GM12878 (cell line): ENCODE results near the gene RNF32.

Experiments
- EZH2 ChIP-seq: IDR thresholded peaks from 2 replicates; pipeline ENCODE4 v1.6.1; 2012; ENCODE audit warnings: low read depth, mild to moderate bottlenecking, control low read depth, inconsistent platforms, low read length, borderline replicate concordance; ENCODE audit not compliant: control insufficient read depth
- HCFC1 ChIP-seq: fragments of 150-350 bp; IDR thresholded peaks from 2 replicates; pipeline ENCODE4 v1.6.1; 2014; ENCODE audit warnings: low read length
- KDM1A ChIP-seq: fragments of 200-600 bp; sonication (generic); IDR thresholded peaks from 2 replicates; pipeline ENCODE4 v1.6.1; 2016; ENCODE audit warnings: borderline replicate concordance
- MTA3 ChIP-seq: IDR thresholded peaks from 2 replicates; pipeline ENCODE4 v1.6.1; 2012; ENCODE audit warnings: low read length, inconsistent platforms, borderline replicate concordance
- TF ChIP-seq, protein P1 (sequence below): IDR thresholded peaks from 2 replicates; pipeline ENCODE4 v1.6.1; 2012; ENCODE audit warnings: low read depth, low read length, improper control_type of control experiment
- TF ChIP-seq, protein P2 (sequence below): fragments of 450-650 bp; IDR thresholded peaks from 2 replicates; pipeline ENCODE4 v1.6.1; 2017; ENCODE audit warnings: mild to moderate bottlenecking, low read depth, inconsistent platforms; ENCODE audit not compliant: poor library complexity, severe bottlenecking

DNA sequence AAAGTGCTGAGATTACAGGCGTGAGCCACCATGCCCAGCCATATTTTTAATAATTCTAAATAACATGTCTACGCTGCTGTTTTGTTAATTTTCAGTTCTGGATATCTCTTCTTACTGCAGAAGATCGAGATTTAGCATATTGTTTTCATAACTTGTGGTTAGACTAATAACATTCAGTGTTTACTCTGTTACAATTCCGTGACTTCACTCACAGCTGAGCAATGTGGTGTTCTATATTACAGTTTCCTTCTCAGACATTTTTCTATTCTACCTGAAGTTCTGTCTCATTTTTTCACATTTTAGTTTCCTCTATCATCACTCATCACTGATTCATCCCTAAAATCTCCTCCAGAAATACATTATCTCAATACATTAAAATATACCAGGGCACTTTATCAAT lies 10.9 kb downstream of the RNF32 start:
- TF ChIP-seq HCFC1, result no peak
- TF ChIP-seq, protein P1, sequence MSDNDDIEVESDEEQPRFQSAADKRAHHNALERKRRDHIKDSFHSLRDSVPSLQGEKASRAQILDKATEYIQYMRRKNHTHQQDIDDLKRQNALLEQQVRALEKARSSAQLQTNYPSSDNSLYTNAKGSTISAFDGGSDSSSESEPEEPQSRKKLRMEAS, result no peak
- TF ChIP-seq, protein P2, sequence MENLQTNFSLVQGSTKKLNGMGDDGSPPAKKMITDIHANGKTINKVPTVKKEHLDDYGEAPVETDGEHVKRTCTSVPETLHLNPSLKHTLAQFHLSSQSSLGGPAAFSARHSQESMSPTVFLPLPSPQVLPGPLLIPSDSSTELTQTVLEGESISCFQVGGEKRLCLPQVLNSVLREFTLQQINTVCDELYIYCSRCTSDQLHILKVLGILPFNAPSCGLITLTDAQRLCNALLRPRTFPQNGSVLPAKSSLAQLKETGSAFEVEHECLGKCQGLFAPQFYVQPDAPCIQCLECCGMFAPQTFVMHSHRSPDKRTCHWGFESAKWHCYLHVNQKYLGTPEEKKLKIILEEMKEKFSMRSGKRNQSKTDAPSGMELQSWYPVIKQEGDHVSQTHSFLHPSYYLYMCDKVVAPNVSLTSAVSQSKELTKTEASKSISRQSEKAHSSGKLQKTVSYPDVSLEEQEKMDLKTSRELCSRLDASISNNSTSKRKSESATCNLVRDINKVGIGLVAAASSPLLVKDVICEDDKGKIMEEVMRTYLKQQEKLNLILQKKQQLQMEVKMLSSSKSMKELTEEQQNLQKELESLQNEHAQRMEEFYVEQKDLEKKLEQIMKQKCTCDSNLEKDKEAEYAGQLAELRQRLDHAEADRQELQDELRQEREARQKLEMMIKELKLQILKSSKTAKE, result no peak
- no peak for TF ChIP-seq MTA3
- TF ChIP-seq KDM1A, result no peak
- no peak for TF ChIP-seq EZH2
